ENCODE results near the gene STRBP. TPM values are rescaled to one million over a fixed set of nuclear protein-coding genes. Genes with fewer than 3 reads are reported as not detected.
"Not testable (repeated sequence)": the region's sequence is repeated elsewhere in the genome, so short reads cannot be mapped to it uniquely, and the experiment has no call there.

STRBP gene
- total RNA-seq, 1 experiment from 2014 or later: 96.3 TPM

DNA sequence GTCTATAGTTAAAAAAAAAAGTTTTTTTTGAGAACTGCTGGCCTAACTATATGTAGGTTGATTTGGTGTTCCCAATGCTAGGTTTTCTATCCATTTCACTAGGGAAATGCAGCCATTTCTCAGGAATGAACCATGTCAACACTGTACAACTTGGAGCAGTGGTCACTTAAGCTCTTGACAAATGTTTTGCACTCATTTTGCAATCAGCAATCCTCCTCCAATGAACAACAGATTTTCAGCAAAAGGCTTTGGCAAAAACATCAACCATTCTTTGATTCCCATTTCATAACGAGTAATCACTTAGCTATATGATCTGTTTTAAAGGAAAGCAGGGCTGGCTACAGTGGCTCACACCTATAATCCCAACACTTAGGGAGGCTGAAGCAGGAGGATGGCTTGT lies 17.9 kb downstream of the STRBP start:
- no peak for TF ChIP-seq TEAD1 (CRISPR knock-in tag; IDR thresholded peaks at IDR 0.05)
- TF ChIP-seq, protein P1, sequence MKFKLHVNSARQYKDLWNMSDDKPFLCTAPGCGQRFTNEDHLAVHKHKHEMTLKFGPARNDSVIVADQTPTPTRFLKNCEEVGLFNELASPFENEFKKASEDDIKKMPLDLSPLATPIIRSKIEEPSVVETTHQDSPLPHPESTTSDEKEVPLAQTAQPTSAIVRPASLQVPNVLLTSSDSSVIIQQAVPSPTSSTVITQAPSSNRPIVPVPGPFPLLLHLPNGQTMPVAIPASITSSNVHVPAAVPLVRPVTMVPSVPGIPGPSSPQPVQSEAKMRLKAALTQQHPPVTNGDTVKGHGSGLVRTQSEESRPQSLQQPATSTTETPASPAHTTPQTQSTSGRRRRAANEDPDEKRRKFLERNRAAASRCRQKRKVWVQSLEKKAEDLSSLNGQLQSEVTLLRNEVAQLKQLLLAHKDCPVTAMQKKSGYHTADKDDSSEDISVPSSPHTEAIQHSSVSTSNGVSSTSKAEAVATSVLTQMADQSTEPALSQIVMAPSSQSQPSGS (CRISPR knock-in tag; IDR thresholded peaks at IDR 0.05; ENCODE audit: borderline replicate concordance, low read depth): no peak
- TF ChIP-seq, protein P2, sequence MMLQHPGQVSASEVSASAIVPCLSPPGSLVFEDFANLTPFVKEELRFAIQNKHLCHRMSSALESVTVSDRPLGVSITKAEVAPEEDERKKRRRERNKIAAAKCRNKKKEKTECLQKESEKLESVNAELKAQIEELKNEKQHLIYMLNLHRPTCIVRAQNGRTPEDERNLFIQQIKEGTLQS (CRISPR knock-in tag; conservative IDR thresholded peaks at IDR 0.05): no peak
- TF ChIP-seq, protein P3, sequence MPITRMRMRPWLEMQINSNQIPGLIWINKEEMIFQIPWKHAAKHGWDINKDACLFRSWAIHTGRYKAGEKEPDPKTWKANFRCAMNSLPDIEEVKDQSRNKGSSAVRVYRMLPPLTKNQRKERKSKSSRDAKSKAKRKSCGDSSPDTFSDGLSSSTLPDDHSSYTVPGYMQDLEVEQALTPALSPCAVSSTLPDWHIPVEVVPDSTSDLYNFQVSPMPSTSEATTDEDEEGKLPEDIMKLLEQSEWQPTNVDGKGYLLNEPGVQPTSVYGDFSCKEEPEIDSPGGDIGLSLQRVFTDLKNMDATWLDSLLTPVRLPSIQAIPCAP (CRISPR knock-in tag; IDR thresholded peaks at IDR 0.05): no peak
- TF ChIP-seq KAT7 (CRISPR knock-in tag; IDR thresholded peaks at IDR 0.05; ENCODE audit: borderline replicate concordance): no peak
- no peak for TF ChIP-seq NR2C2 (CRISPR knock-in tag; IDR thresholded peaks at IDR 0.05)
- TF ChIP-seq SMAD3 (CRISPR knock-in tag; IDR thresholded peaks at IDR 0.05; ENCODE audit: borderline replicate concordance): no peak
- no peak for TF ChIP-seq FOXK1 (CRISPR knock-in tag; IDR thresholded peaks at IDR 0.05)
- TF ChIP-seq, protein P4, sequence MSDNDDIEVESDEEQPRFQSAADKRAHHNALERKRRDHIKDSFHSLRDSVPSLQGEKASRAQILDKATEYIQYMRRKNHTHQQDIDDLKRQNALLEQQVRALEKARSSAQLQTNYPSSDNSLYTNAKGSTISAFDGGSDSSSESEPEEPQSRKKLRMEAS (CRISPR knock-in tag; IDR thresholded peaks at IDR 0.05): no peak
- no peak for TF ChIP-seq SOX15 (CRISPR knock-in tag; IDR thresholded peaks at IDR 0.05)
- no peak for TF ChIP-seq CREB1 (CRISPR knock-in tag; IDR thresholded peaks at IDR 0.05)
- no peak for TF ChIP-seq JUN (CRISPR knock-in tag; IDR thresholded peaks at IDR 0.05)
- no peak for TF ChIP-seq SP1 (CRISPR knock-in tag; conservative IDR thresholded peaks at IDR 0.05)
- no peak for ATAC-seq
- POLR2A ChIA-PET: no interaction called here
- Mint-ChIP-seq H3K4me1 (peaks cover 29% of the 10 kb centered on the region), H3K27ac (no peak overlapping the region), H3K27me3 (ENCODE audit: low read depth) (no peaks in the 10 kb centered on the region), H3K9me3 (peaks cover 11% of the 10 kb centered on the region), H3K36me3 (peaks cover 3% of the 10 kb centered on the region), H3K4me3 (no peak overlapping the region)
- no peak for DNase-seq (ENCODE audit: low spot score)
- CTCF ChIA-PET: interaction anchor here (0.6 kb wide), 1 partner anchor 9 kb away, joined by 4 read pairs; no protein-coding TSS in a partner anchor

DNA sequence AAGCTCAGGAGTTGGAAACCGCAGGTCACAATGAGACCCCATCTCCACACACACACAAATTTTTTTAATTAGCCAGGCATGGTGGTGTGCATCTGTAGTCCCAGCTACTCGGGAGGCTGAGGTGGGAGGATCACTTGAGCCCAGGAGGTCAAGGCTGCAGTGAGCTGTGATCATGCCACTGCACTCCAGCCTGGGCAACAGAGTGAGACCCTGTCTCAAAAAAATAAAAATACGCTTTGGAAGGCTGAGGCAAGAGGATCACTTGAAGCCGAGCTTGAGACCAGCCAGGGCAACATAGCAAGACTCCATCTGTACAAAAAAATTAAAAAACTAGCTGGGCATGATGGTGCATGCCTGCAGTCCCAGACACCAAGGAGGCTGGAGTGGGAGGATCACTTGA lies 19.2 kb downstream of the STRBP start:
- peaks cover 27% of the 10 kb centered on the region for H3K4me1 Mint-ChIP-seq
- TF ChIP-seq ZNF121 (CRISPR knock-in tag; IDR thresholded peaks at IDR 0.05): peak; percentile 87
- CTCF ChIA-PET; H3K9me3 Mint-ChIP-seq; ATAC-seq; DNase-seq (ENCODE audit: low spot score); H3K4me3 Mint-ChIP-seq; POLR2A ChIA-PET; H3K36me3 Mint-ChIP-seq; H3K27ac Mint-ChIP-seq; H3K27me3 Mint-ChIP-seq (ENCODE audit: low read depth): not testable (repeated sequence)

DNA sequence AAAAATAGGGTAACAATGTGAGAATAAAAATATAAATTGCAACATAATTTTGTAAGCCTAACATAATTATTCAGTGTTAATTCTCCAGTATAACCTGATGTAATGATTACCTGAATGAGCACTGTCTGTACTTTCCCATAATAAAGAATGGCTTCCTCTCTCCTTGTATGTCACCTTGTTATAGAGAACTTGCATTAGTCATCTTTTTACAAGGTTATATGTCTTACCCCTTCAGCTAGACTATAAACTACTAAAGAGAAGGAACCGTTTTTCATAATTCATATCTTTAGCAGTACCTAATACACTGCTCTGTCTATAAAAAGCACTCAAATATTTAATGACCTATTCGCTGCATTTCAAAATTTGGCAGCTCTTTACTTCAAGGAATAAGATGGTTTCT lies 19.8 kb downstream of the STRBP start:
- Mint-ChIP-seq H3K27me3 (ENCODE audit: low read depth) (no peaks in the 10 kb centered on the region), H3K27ac (no peak overlapping the region), H3K4me1 (peaks cover 29% of the 10 kb centered on the region), H3K9me3 (peaks cover 3% of the 10 kb centered on the region; the same call in 1 of the 2 replicates), H3K4me3 (no peak overlapping the region), H3K36me3 (no peaks in the 10 kb centered on the region; the same call in 1 of the 2 replicates)
- TF ChIP-seq, protein P5, sequence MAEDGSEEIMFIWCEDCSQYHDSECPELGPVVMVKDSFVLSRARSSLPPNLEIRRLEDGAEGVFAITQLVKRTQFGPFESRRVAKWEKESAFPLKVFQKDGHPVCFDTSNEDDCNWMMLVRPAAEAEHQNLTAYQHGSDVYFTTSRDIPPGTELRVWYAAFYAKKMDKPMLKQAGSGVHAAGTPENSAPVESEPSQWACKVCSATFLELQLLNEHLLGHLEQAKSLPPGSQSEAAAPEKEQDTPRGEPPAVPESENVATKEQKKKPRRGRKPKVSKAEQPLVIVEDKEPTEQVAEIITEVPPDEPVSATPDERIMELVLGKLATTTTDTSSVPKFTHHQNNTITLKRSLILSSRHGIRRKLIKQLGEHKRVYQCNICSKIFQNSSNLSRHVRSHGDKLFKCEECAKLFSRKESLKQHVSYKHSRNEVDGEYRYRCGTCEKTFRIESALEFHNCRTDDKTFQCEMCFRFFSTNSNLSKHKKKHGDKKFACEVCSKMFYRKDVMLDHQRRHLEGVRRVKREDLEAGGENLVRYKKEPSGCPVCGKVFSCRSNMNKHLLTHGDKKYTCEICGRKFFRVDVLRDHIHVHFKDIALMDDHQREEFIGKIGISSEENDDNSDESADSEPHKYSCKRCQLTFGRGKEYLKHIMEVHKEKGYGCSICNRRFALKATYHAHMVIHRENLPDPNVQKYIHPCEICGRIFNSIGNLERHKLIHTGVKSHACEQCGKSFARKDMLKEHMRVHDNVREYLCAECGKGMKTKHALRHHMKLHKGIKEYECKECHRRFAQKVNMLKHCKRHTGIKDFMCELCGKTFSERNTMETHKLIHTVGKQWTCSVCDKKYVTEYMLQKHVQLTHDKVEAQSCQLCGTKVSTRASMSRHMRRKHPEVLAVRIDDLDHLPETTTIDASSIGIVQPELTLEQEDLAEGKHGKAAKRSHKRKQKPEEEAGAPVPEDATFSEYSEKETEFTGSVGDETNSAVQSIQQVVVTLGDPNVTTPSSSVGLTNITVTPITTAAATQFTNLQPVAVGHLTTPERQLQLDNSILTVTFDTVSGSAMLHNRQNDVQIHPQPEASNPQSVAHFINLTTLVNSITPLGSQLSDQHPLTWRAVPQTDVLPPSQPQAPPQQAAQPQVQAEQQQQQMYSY (CRISPR knock-in tag; IDR thresholded peaks at IDR 0.05): no peak
- TF ChIP-seq, protein P6, sequence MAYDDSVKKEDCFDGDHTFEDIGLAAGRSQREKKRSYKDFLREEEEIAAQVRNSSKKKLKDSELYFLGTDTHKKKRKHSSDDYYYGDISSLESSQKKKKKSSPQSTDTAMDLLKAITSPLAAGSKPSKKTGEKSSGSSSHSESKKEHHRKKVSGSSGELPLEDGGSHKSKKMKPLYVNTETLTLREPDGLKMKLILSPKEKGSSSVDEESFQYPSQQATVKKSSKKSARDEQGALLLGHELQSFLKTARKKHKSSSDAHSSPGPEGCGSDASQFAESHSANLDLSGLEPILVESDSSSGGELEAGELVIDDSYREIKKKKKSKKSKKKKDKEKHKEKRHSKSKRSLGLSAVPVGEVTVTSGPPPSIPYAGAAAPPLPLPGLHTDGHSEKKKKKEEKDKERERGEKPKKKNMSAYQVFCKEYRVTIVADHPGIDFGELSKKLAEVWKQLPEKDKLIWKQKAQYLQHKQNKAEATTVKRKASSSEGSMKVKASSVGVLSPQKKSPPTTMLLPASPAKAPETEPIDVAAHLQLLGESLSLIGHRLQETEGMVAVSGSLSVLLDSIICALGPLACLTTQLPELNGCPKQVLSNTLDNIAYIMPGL (CRISPR knock-in tag; IDR thresholded peaks at IDR 0.05): no peak
- no peak for TF ChIP-seq ZBTB21 (CRISPR knock-in tag; IDR thresholded peaks at IDR 0.05; ENCODE audit: borderline replicate concordance)
- DNase-seq (ENCODE audit: low spot score) (no peak), ATAC-seq (no peak)
- ChIA-PET POLR2A (no interaction called here), CTCF (interaction anchor here (0.8 kb wide), 1 partner anchor 93 kb away, joined by 3 read pairs; no protein-coding TSS in a partner anchor)
